RWPE1 (cell line): Measurements from ENCODE around the gene CALHM3.

Experiments
- CTCF ChIA-PET: fragments of 350-600 bp; sonication (Branson Sonifier 250); formaldehyde crosslinking; extraction: SDS; loops from one replicate; lab custom pipeline; 2021; lab: Yijun Ruan, JAX
- POLR2A ChIA-PET: fragments of 400-600 bp; formaldehyde crosslinking; extraction: SDS; loops from one replicate; lab custom pipeline; 2020; ENCODE audit warnings: antibody characterized with exemption; ENCODE audit not compliant: low non-redundant PET; lab: Yijun Ruan, JAX
- DNase-seq: peaks from one replicate; pipeline ENCODE4 v3.0.0; 2012; ENCODE audit warnings: low spot score
- H3K27ac ChIP-seq: fragments of 450-650 bp; 2 replicates; pipeline ENCODE4 v1.5.1; 2017
- TF ChIP-seq, protein P1 (sequence below): fragments of 450-650 bp; conservative IDR thresholded peaks from 2 replicates; pipeline ENCODE4 v1.5.1; 2017; ENCODE audit warnings: low read depth, mild to moderate bottlenecking

CALHM3 gene

GRCh38 chr10:103439776-103440175 lies 39.3 kb downstream of the CALHM3 start:
- ChIA-PET CTCF (interaction anchor here (0.5 kb wide), 1 partner anchor 15 kb away, joined by 3 read pairs; no protein-coding TSS in a partner anchor), POLR2A (no interaction called here)
- H3K27ac ChIP-seq: no peak overlapping the region; the same call in 1 of the 2 replicates
- TF ChIP-seq, protein P1, sequence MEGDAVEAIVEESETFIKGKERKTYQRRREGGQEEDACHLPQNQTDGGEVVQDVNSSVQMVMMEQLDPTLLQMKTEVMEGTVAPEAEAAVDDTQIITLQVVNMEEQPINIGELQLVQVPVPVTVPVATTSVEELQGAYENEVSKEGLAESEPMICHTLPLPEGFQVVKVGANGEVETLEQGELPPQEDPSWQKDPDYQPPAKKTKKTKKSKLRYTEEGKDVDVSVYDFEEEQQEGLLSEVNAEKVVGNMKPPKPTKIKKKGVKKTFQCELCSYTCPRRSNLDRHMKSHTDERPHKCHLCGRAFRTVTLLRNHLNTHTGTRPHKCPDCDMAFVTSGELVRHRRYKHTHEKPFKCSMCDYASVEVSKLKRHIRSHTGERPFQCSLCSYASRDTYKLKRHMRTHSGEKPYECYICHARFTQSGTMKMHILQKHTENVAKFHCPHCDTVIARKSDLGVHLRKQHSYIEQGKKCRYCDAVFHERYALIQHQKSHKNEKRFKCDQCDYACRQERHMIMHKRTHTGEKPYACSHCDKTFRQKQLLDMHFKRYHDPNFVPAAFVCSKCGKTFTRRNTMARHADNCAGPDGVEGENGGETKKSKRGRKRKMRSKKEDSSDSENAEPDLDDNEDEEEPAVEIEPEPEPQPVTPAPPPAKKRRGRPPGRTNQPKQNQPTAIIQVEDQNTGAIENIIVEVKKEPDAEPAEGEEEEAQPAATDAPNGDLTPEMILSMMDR: no peak
- DNase-seq: no peak

DNA sequence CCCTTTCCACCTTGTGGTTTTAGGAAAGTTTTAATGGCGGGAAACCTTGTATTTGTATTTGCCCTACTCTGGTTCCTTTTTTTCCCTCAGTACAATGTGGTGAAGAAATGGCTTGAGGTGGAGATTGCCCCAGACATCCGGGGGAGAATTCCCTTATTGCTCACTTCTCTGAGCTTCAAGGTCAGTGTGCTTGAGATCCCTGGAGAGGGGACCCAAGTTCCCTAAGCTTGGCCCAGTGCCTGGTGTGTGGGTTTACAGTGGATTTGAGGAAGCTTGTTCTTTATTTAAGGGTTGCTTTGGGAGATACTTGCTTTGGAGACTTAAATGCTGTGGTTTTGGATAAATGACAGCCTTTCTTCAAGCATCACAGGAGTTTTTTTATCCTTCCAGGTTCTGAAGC lies 45.2 kb downstream of the CALHM3 start:
- ChIA-PET POLR2A (no interaction called here), CTCF (interaction anchor here (1.6 kb wide), 1 partner anchor 52 kb away, joined by 3 read pairs; no protein-coding TSS in a partner anchor)
- no peak for DNase-seq
- H3K27ac ChIP-seq: no peak overlapping the region
- TF ChIP-seq, protein P1: no peak

GRCh38 chr10:103431902-103432301 lies 47.1 kb downstream of the CALHM3 start:
- no peak overlapping the region for H3K27ac ChIP-seq
- TF ChIP-seq, protein P1: no peak
- DNase-seq: no peak
- ChIA-PET POLR2A (no interaction called here), CTCF (no interaction called here)

- POLR2A ChIA-PET: no interaction called here
- no peak overlapping the region for H3K27ac ChIP-seq
- CTCF ChIA-PET: no interaction called here
- TF ChIP-seq, protein P1: no peak
- no peak for DNase-seq
These were observed 49.4 kb downstream of the CALHM3 start for GRCh38 chr10:103429647-103430046.

GRCh38 chr10:103428989-103429643 lies 49.9 kb downstream of the CALHM3 start:
- ChIA-PET POLR2A (no interaction called here), CTCF (interaction anchor here (1.7 kb wide), 1 partner anchor 56 kb away, joined by 4 read pairs; no protein-coding TSS in a partner anchor)
- no peak overlapping the region for H3K27ac ChIP-seq
- TF ChIP-seq, protein P1: no peak
- DNase-seq: no peak

GRCh38 chr10:103427866-103428265 lies 51.2 kb downstream of the CALHM3 start:
- ChIA-PET POLR2A (no interaction called here), CTCF (interaction anchor here (0.7 to 1.7 kb wide), 2 partner anchors 44 to 58 kb away, joined by 3 to 4 read pairs; no protein-coding TSS in a partner anchor)
- no peak for DNase-seq
- TF ChIP-seq, protein P1: no peak
- no peak overlapping the region for H3K27ac ChIP-seq
